Measurements from ENCODE around the gene SGCB. TPM values are rescaled to one million over a fixed set of nuclear protein-coding genes. Genes with fewer than 3 reads are reported as not detected.
A peak's percentile ranks its signal among the peaks of the same experiment; 100 is the strongest.

SGCB gene
- polyA plus RNA-seq, 4 donors = 3.8 to 26.9 (median 10.4) TPM

GRCh38 chr4:52045028-52045427 lies 6.9 kb upstream of the SGCB start:
- H3K27me3 ChIP-seq (ENCODE audit: control insufficient read depth in 3 of 3, insufficient read depth in 3 of 3, low read length in 3 of 3) = peaks cover 0 to 3% (median 0%) of the 10 kb centered on the region in 3 donors
- no peak overlapping the region for H3K27ac ChIP-seq (ENCODE audit: low read depth in 1 of 3, low read length in 2 of 3)
- H3K36me3 ChIP-seq (ENCODE audit: control insufficient read depth in 3 of 3, insufficient read depth in 2 of 3, low read depth in 1 of 3, low read length in 3 of 3) = no peaks in the 10 kb centered on the region
- WGBS, 3 donors = 91 to 100% (median 97%) methylated on average over 1 of the region's 1 CpG
- peaks cover 0 to 3% of the 10 kb centered on the region in 2 donors for H3K9me3 ChIP-seq (ENCODE audit: control insufficient read depth in 2 of 2, insufficient read depth in 1 of 2, low read depth in 1 of 2, low read length in 1 of 2)
- H3K4me3 ChIP-seq (ENCODE audit: low read depth in 1 of 3, low read length in 3 of 3) = no peak overlapping the region
- no peaks in the 10 kb centered on the region for H3K4me1 ChIP-seq (ENCODE audit: control insufficient read depth in 3 of 3, insufficient read depth in 2 of 3, low read depth in 1 of 3, low read length in 2 of 3)
- FAIRE-seq (no peak), DNase-seq (no peak)

GRCh38 chr4:52037689-52038102 lies 403 bp downstream of the SGCB start:
- FAIRE-seq (no peak), DNase-seq (peak in 1 of 2 donors; percentile 6)
- WGBS, 3 donors = 1% methylated on average over 17 to 25 of the region's 25 CpGs
- H3K4me1 ChIP-seq (ENCODE audit: control insufficient read depth in 3 of 3, insufficient read depth in 2 of 3, low read depth in 1 of 3, low read length in 2 of 3) = peaks cover 7 to 16% (median 13%) of the 10 kb centered on the region in 3 donors
- H3K9me3 ChIP-seq (ENCODE audit: control insufficient read depth in 2 of 2, insufficient read depth in 1 of 2, low read depth in 1 of 2, low read length in 1 of 2) = no peaks in the 10 kb centered on the region
- no peaks in the 10 kb centered on the region for H3K36me3 ChIP-seq (ENCODE audit: control insufficient read depth in 3 of 3, insufficient read depth in 2 of 3, low read depth in 1 of 3, low read length in 3 of 3)
- H3K4me3 ChIP-seq (ENCODE audit: low read depth in 1 of 3, low read length in 3 of 3) = peak overlapping the region; percentile 65 to 96 (median 90)
- H3K27me3 ChIP-seq (ENCODE audit: control insufficient read depth in 3 of 3, insufficient read depth in 3 of 3, low read length in 3 of 3) = no peaks in the 10 kb centered on the region
- peak overlapping the region; percentile 24 to 70 (median 61) for H3K27ac ChIP-seq (ENCODE audit: low read depth in 1 of 3, low read length in 2 of 3)

- 28 to 38% (median 30%) methylated on average over 7 of the region's 7 CpGs for WGBS, 3 donors
- H3K36me3 ChIP-seq (ENCODE audit: control insufficient read depth in 3 of 3, insufficient read depth in 2 of 3, low read depth in 1 of 3, low read length in 3 of 3) = peaks cover 0 to under 1% (median 0%) of the 10 kb centered on the region in 3 donors
- H3K27me3 ChIP-seq (ENCODE audit: control insufficient read depth in 3 of 3, insufficient read depth in 3 of 3, low read length in 3 of 3) = no peaks in the 10 kb centered on the region
- FAIRE-seq (no peak), DNase-seq (peak; percentile 20 to 51)
- H3K4me3 ChIP-seq (ENCODE audit: low read depth in 1 of 3, low read length in 3 of 3) = peak overlapping the region in 2 of 3 donors; percentile 90 to 96
- H3K27ac ChIP-seq (ENCODE audit: low read depth in 1 of 3, low read length in 2 of 3) = peak overlapping the region in 1 of 3 donors; percentile 61
- peaks cover 7 to 16% (median 13%) of the 10 kb centered on the region in 3 donors for H3K4me1 ChIP-seq (ENCODE audit: control insufficient read depth in 3 of 3, insufficient read depth in 2 of 3, low read depth in 1 of 3, low read length in 2 of 3)
- H3K9me3 ChIP-seq (ENCODE audit: control insufficient read depth in 2 of 2, insufficient read depth in 1 of 2, low read depth in 1 of 2, low read length in 1 of 2) = no peaks in the 10 kb centered on the region
Measured at GRCh38 chr4:52036886-52037530, 1.1 kb downstream of the SGCB start.

- Histone ChIP-seq H3K4me1 (ENCODE audit: control insufficient read depth in 3 of 3, insufficient read depth in 2 of 3, low read depth in 1 of 3, low read length in 2 of 3) (peaks cover 7 to 16% (median 13%) of the 10 kb centered on the region in 3 donors), H3K27me3 (ENCODE audit: control insufficient read depth in 3 of 3, insufficient read depth in 3 of 3, low read length in 3 of 3) (no peaks in the 10 kb centered on the region), H3K36me3 (ENCODE audit: control insufficient read depth in 3 of 3, insufficient read depth in 2 of 3, low read depth in 1 of 3, low read length in 3 of 3) (peaks cover 0 to 4% (median 0%) of the 10 kb centered on the region in 3 donors), H3K4me3 (ENCODE audit: low read depth in 1 of 3, low read length in 3 of 3) (no peak overlapping the region), H3K27ac (ENCODE audit: low read depth in 1 of 3, low read length in 2 of 3) (no peak overlapping the region), H3K9me3 (ENCODE audit: control insufficient read depth in 2 of 2, insufficient read depth in 1 of 2, low read depth in 1 of 2, low read length in 1 of 2) (no peaks in the 10 kb centered on the region)
- 15 to 64% (median 29%) methylated on average over 2 of the region's 2 CpGs for WGBS, 3 donors
- no peak for FAIRE-seq
- DNase-seq = peak in 1 of 2 donors; percentile 64
Measured at GRCh38 chr4:52035190-52035589, 2.9 kb downstream of the SGCB start.

GRCh38 chr4:52032005-52032404 lies 6.1 kb downstream of the SGCB start:
- Histone ChIP-seq H3K27ac (ENCODE audit: low read depth in 1 of 3, low read length in 2 of 3) (no peak overlapping the region), H3K4me1 (ENCODE audit: control insufficient read depth in 3 of 3, insufficient read depth in 2 of 3, low read depth in 1 of 3, low read length in 2 of 3) (peaks cover 7 to 16% (median 13%) of the 10 kb centered on the region in 3 donors), H3K27me3 (ENCODE audit: control insufficient read depth in 3 of 3, insufficient read depth in 3 of 3, low read length in 3 of 3) (no peaks in the 10 kb centered on the region), H3K9me3 (ENCODE audit: control insufficient read depth in 2 of 2, insufficient read depth in 1 of 2, low read depth in 1 of 2, low read length in 1 of 2) (no peaks in the 10 kb centered on the region), H3K4me3 (ENCODE audit: low read depth in 1 of 3, low read length in 3 of 3) (no peak overlapping the region), H3K36me3 (ENCODE audit: control insufficient read depth in 3 of 3, insufficient read depth in 2 of 3, low read depth in 1 of 3, low read length in 3 of 3) (peaks cover 0 to 4% (median 0%) of the 10 kb centered on the region in 3 donors)
- WGBS, 3 donors = 87 to 94% (median 89%) methylated on average over 1 of the region's 1 CpG
- no peak for FAIRE-seq
- DNase-seq = no peak

- no peaks in the 10 kb centered on the region for H3K4me1 ChIP-seq (ENCODE audit: control insufficient read depth in 3 of 3, insufficient read depth in 2 of 3, low read depth in 1 of 3, low read length in 2 of 3)
- no peak overlapping the region for H3K4me3 ChIP-seq (ENCODE audit: low read depth in 1 of 3, low read length in 3 of 3)
- DNase-seq (no peak), FAIRE-seq (no peak)
- peaks cover 0 to 11% (median 0%) of the 10 kb centered on the region in 3 donors for H3K36me3 ChIP-seq (ENCODE audit: control insufficient read depth in 3 of 3, insufficient read depth in 2 of 3, low read depth in 1 of 3, low read length in 3 of 3)
- 82 to 91% (median 83%) methylated on average over 1 of the region's 1 CpG for WGBS, 3 donors
- H3K27me3 ChIP-seq (ENCODE audit: control insufficient read depth in 3 of 3, insufficient read depth in 3 of 3, low read length in 3 of 3) = no peaks in the 10 kb centered on the region
- H3K9me3 ChIP-seq (ENCODE audit: control insufficient read depth in 2 of 2, insufficient read depth in 1 of 2, low read depth in 1 of 2, low read length in 1 of 2) = no peaks in the 10 kb centered on the region
- H3K27ac ChIP-seq (ENCODE audit: low read depth in 1 of 3, low read length in 2 of 3) = no peak overlapping the region
Measured at GRCh38 chr4:52028970-52029369, 9.1 kb downstream of the SGCB start.

GRCh38 chr4:52019936-52020657 lies 18.0 kb downstream of the SGCB start, which contains the start of gene LRRC66:
LRRC66 (minus strand) TSS chr4:52020363; CDS start chr4:52017613, 2,750 bp downstream.
- FAIRE-seq = no peak
- no peaks in the 10 kb centered on the region for H3K9me3 ChIP-seq (ENCODE audit: control insufficient read depth in 2 of 2, insufficient read depth in 1 of 2, low read depth in 1 of 2, low read length in 1 of 2)
- H3K4me1 ChIP-seq (ENCODE audit: control insufficient read depth in 3 of 3, insufficient read depth in 2 of 3, low read depth in 1 of 3, low read length in 2 of 3) = peaks cover 0 to 18% (median 0%) of the 10 kb centered on the region in 3 donors
- peaks cover 0 to 12% (median 2%) of the 10 kb centered on the region in 3 donors for H3K36me3 ChIP-seq (ENCODE audit: control insufficient read depth in 3 of 3, insufficient read depth in 2 of 3, low read depth in 1 of 3, low read length in 3 of 3)
- 16 to 67% (median 40%) methylated on average over 6 of the region's 6 CpGs for WGBS, 3 donors
- H3K4me3 ChIP-seq (ENCODE audit: low read depth in 1 of 3, low read length in 3 of 3) = peak within 1 kb of the TSS in 1 of 3 donors; percentile 26
- DNase-seq = peak; percentile 64 to 94
- H3K27ac ChIP-seq (ENCODE audit: low read depth in 1 of 3, low read length in 2 of 3) = peak within 1 kb of the TSS; percentile 56 to 84 (median 83)
- no peaks in the 10 kb centered on the region for H3K27me3 ChIP-seq (ENCODE audit: control insufficient read depth in 3 of 3, insufficient read depth in 3 of 3, low read length in 3 of 3)

GRCh38 chr4:52017814-52018213 lies 20.3 kb downstream of the SGCB start:
- no peaks in the 10 kb centered on the region for H3K9me3 ChIP-seq (ENCODE audit: control insufficient read depth in 2 of 2, insufficient read depth in 1 of 2, low read depth in 1 of 2, low read length in 1 of 2)
- peak overlapping the region in 1 of 3 donors; percentile 84 for H3K27ac ChIP-seq (ENCODE audit: low read depth in 1 of 3, low read length in 2 of 3)
- 0 to 29% (median 14%) methylated on average over 1 of the region's 1 CpG for WGBS, 3 donors
- peaks cover 0 to 26% (median 2%) of the 10 kb centered on the region in 3 donors for H3K4me1 ChIP-seq (ENCODE audit: control insufficient read depth in 3 of 3, insufficient read depth in 2 of 3, low read depth in 1 of 3, low read length in 2 of 3)
- no peaks in the 10 kb centered on the region for H3K27me3 ChIP-seq (ENCODE audit: control insufficient read depth in 3 of 3, insufficient read depth in 3 of 3, low read length in 3 of 3)
- FAIRE-seq (peak; percentile 87), DNase-seq (peak; percentile 77 to 85)
- peak overlapping the region in 1 of 3 donors; percentile 33 for H3K4me3 ChIP-seq (ENCODE audit: low read depth in 1 of 3, low read length in 3 of 3)
- H3K36me3 ChIP-seq (ENCODE audit: control insufficient read depth in 3 of 3, insufficient read depth in 2 of 3, low read depth in 1 of 3, low read length in 3 of 3) = peaks cover 0 to 7% (median 2%) of the 10 kb centered on the region in 3 donors
